ENCODE data around the gene TSEN2. TPM values are rescaled to one million over a fixed set of nuclear protein-coding genes. Genes with fewer than 3 reads are reported as not detected.

The TSEN2 gene
- total RNA-seq, 4 donors from 2014 or later: 16.1 to 26.7 (median 21.4) TPM

GRCh38 chr3:12507591-12508281 lies 23.5 kb downstream of the TSEN2 start:
- peaks cover 0 to 14% (median 11%) of the 10 kb centered on the region in 3 donors for H3K4me1 ChIP-seq
- no peak overlapping the region for H3K4me3 ChIP-seq
- H3K27ac ChIP-seq: peak overlapping the region; percentile 37 to 82 (median 76)
- WGBS, 2 donors (ENCODE audit: low coverage in 1 of 2): 51 to 70% methylated on average over 6 of the region's 8 CpGs
- no peaks in the 10 kb centered on the region for H3K9me3 ChIP-seq
- peaks cover 0 to 65% of the 10 kb centered on the region in 2 donors for H3K36me3 ChIP-seq
- TF ChIP-seq POLR2AphosphoS5 (IDR thresholded peaks at IDR 0.05) (peak; percentile 6), POLR2A (IDR thresholded peaks at IDR 0.05) (no peak)
- H3K27me3 ChIP-seq: no peaks in the 10 kb centered on the region
- peak; percentile 34 for ATAC-seq

GRCh38 chr3:12508291-12508700 lies 24.0 kb downstream of the TSEN2 start:
- Histone ChIP-seq H3K36me3 (peaks cover 0 to 65% of the 10 kb centered on the region in 2 donors), H3K27me3 (no peaks in the 10 kb centered on the region), H3K27ac (peak overlapping the region in 3 of 4 donors; percentile 75 to 82 (median 78)), H3K4me3 (no peak overlapping the region), H3K4me1 (peaks cover 0 to 14% (median 11%) of the 10 kb centered on the region in 3 donors), H3K9me3 (no peaks in the 10 kb centered on the region)
- peak; percentile 96 for ATAC-seq
- TF ChIP-seq POLR2A (IDR thresholded peaks at IDR 0.05): no peak
- TF ChIP-seq POLR2AphosphoS5 (IDR thresholded peaks at IDR 0.05): peak; percentile 84
- TF ChIP-seq EP300 (IDR thresholded peaks at IDR 0.05): no peak
- no peak for TF ChIP-seq CTCF (IDR thresholded peaks at IDR 0.05)
- WGBS, 2 donors (ENCODE audit: low coverage in 1 of 2): 13% methylated on average over 1 of the region's 5 CpGs; no CpG with 5 or more reads in 1 of the 2 donors

- H3K27me3 ChIP-seq: no peaks in the 10 kb centered on the region
- 58 to 71% methylated on average over 1 to 3 of the region's 3 CpGs for WGBS, 2 donors (ENCODE audit: low coverage in 1 of 2)
- H3K4me1 ChIP-seq: peaks cover 0 to 14% (median 11%) of the 10 kb centered on the region in 3 donors
- no peak for ATAC-seq
- H3K36me3 ChIP-seq: peaks cover 0 to 56% of the 10 kb centered on the region in 2 donors
- no peak overlapping the region for H3K4me3 ChIP-seq
- H3K9me3 ChIP-seq: no peaks in the 10 kb centered on the region
- TF ChIP-seq POLR2A (IDR thresholded peaks at IDR 0.05): no peak
- TF ChIP-seq POLR2AphosphoS5 (IDR thresholded peaks at IDR 0.05): no peak
- TF ChIP-seq CTCF (IDR thresholded peaks at IDR 0.05): no peak
- TF ChIP-seq EP300 (IDR thresholded peaks at IDR 0.05): no peak
- H3K27ac ChIP-seq: peak overlapping the region in 3 of 4 donors; percentile 22 to 78 (median 75)
These were observed 25.2 kb downstream of the TSEN2 start for GRCh38 chr3:12509466-12509865.

GRCh38 chr3:12512534-12513118 lies 28.3 kb downstream of the TSEN2 start:
- H3K4me1 ChIP-seq: peaks cover 0 to 10% (median 9%) of the 10 kb centered on the region in 3 donors
- TF ChIP-seq EP300 (IDR thresholded peaks at IDR 0.05): no peak
- TF ChIP-seq POLR2AphosphoS5 (IDR thresholded peaks at IDR 0.05): no peak
- no peak for TF ChIP-seq POLR2A (IDR thresholded peaks at IDR 0.05)
- no peak for TF ChIP-seq CTCF (IDR thresholded peaks at IDR 0.05)
- no peaks in the 10 kb centered on the region for H3K27me3 ChIP-seq
- 86 to 87% methylated on average over 4 of the region's 4 CpGs for WGBS, 2 donors (ENCODE audit: low coverage in 1 of 2)
- H3K9me3 ChIP-seq: no peaks in the 10 kb centered on the region
- H3K36me3 ChIP-seq: peaks cover 0 to 30% of the 10 kb centered on the region in 2 donors
- no peak for ATAC-seq
- H3K4me3 ChIP-seq: no peak overlapping the region
- no peak overlapping the region for H3K27ac ChIP-seq

GRCh38 chr3:12513694-12514446 lies 29.6 kb downstream of the TSEN2 start:
- TF ChIP-seq POLR2A (IDR thresholded peaks at IDR 0.05): no peak
- no peak for TF ChIP-seq CTCF (IDR thresholded peaks at IDR 0.05)
- TF ChIP-seq EP300 (IDR thresholded peaks at IDR 0.05): no peak
- no peak for TF ChIP-seq POLR2AphosphoS5 (IDR thresholded peaks at IDR 0.05)
- Histone ChIP-seq H3K27ac (no peak overlapping the region), H3K36me3 (peaks cover 0 to 34% of the 10 kb centered on the region in 2 donors), H3K4me3 (no peak overlapping the region), H3K4me1 (peaks cover 0 to 6% (median 1%) of the 10 kb centered on the region in 3 donors), H3K9me3 (no peaks in the 10 kb centered on the region), H3K27me3 (no peaks in the 10 kb centered on the region)
- no peak for ATAC-seq
- WGBS, 2 donors (ENCODE audit: low coverage in 1 of 2): 73 to 78% methylated on average over 4 to 5 of the region's 5 CpGs
